K562 (cell line): ENCODE data around the gene FOXP4.

ENCODE experiments used
- EZH2 ChIP-seq: IDR thresholded peaks from 2 replicates; pipeline ENCODE4 v1.6.1; 2012; ENCODE audit warnings: low read depth, mild to moderate bottlenecking, inconsistent platforms, low read length, borderline replicate concordance
- KDM1A ChIP-seq, 2 experiments: fragments of 450-650 bp; IDR thresholded peaks; 2 replicates each; pipeline ENCODE4 v1.6.1; 2016; ENCODE audit warnings: mild to moderate bottlenecking in 2 of 2
- NR2C1 ChIP-seq, 2 experiments: fragments of 450-650 bp; IDR thresholded peaks; 2 replicates each; pipeline ENCODE4 v1.6.1; 2017; ENCODE audit warnings: mild to moderate bottlenecking in 2 of 2, antibody characterized with exemption in 1 of 2, inconsistent platforms in 1 of 2, missing compliant biosample characterization in 1 of 2, missing genetic modification characterization in 1 of 2
- SIN3A ChIP-seq, 2 experiments: fragments of 150-350 bp in 1 of 2; IDR thresholded peaks; 2 replicates each; pipeline ENCODE4 v1.6.1; 2011 to 2016; ENCODE audit warnings: borderline replicate concordance in 2 of 2, low read depth in 2 of 2, low read length in 2 of 2, mild to moderate bottlenecking in 2 of 2, moderate library complexity in 2 of 2; ENCODE audit not compliant: control insufficient read depth in 1 of 2
- WHSC1 ChIP-seq: IDR thresholded peaks from one replicate; pipeline ENCODE4 v1.6.1; 2012; ENCODE audit warnings: low read length, control low read depth, inconsistent platforms
- ZNF354B ChIP-seq: fragments of 250-450 bp; sonication (Bioruptor Pico); IDR thresholded peaks from 2 replicates; pipeline ENCODE4 v1.4.0; 2020
- TF ChIP-seq, protein P1 (sequence below): fragments of 450-650 bp; IDR thresholded peaks from 2 replicates; pipeline ENCODE4 v1.6.1; 2016; ENCODE audit warnings: borderline replicate concordance

DNA sequence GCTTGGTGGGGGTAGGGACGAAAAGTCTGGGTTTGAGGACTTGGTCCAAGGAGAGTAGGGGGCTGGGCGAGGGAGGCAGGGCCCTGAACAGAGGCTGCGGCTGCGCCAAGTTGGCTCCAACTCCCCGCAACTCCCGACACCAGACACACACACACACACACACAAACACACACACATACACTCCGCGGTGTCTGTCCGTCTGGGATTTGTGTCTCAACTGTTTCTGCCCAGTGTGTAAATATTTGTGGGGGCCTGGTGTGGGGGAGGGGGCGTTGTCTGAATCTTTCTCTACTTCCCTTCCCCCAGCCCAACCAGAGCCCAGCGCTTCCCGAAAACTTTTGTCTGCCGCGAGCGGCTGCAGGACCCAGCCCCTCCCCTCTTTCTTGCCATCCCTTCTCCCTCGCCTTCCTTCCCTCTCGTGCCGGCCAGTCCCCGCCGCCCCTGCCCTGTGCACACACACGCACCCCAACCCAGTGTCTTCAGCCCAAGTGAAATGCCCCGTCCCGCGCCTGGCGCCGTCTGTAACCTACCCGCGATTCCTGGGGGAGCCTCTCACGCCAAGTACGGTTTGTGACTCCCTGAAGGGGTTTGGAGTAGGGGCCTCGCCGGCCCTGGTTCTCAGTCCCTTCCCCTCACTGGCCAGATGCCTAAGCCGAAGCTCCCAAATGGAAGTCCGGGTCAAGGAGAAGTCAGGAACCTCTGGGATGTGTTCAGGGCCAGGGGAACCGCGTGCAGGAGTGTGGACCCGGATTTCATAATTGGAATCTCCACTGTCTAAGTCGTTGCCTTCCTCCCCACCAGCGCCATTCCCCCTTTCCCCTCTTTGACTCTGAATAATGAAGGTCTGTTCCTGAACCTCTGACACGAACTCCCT is 93.0 kb downstream of the FOXP4 start:
- TF ChIP-seq KDM1A (IDR thresholded peaks at IDR 0.05), result no peak
- no peak for TF ChIP-seq WHSC1
- TF ChIP-seq SIN3A (IDR thresholded peaks at IDR 0.05; ENCODE audit: borderline replicate concordance in 2 of 2, control insufficient read depth in 1 of 2, low read depth in 2 of 2, low read length in 2 of 2), result no peak
- no peak for TF ChIP-seq NR2C1 (IDR thresholded peaks at IDR 0.05)
- no peak for TF ChIP-seq NR2C1 (tag; IDR thresholded peaks at IDR 0.05)
- TF ChIP-seq EZH2, result no peak
- TF ChIP-seq, protein P1, sequence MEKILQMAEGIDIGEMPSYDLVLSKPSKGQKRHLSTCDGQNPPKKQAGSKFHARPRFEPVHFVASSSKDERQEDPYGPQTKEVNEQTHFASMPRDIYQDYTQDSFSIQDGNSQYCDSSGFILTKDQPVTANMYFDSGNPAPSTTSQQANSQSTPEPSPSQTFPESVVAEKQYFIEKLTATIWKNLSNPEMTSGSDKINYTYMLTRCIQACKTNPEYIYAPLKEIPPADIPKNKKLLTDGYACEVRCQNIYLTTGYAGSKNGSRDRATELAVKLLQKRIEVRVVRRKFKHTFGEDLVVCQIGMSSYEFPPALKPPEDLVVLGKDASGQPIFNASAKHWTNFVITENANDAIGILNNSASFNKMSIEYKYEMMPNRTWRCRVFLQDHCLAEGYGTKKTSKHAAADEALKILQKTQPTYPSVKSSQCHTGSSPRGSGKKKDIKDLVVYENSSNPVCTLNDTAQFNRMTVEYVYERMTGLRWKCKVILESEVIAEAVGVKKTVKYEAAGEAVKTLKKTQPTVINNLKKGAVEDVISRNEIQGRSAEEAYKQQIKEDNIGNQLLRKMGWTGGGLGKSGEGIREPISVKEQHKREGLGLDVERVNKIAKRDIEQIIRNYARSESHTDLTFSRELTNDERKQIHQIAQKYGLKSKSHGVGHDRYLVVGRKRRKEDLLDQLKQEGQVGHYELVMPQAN, result no peak
- no peak for TF ChIP-seq ZNF354B
